Measurements from ENCODE around the gene SPATA22.

The SPATA22 gene

DNA sequence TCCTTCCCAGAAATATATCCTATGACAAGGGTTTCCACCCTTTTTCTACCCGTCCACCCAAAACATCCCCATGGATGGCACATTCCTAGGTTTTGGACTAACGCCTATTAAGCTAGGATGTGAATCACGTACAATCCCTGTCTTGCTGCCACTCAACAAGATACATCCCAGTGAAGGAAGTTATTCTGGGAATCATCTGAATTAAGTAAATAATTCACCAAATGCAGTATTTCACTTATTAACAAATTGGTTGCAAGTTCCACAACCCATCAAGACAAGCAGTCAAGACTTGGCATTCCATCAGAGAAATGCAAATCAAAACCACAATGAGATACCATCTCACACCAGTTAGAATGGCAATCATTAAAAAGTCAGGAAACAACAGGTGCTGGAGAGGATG is 36.2 kb upstream of the SPATA22 start:
- Histone ChIP-seq H3K4me3 (ENCODE audit: low read length in 2 of 2) (no peak overlapping the region), H2BK5ac (ENCODE audit: low read length) (no peak overlapping the region), H3K79me1 (ENCODE audit: low read depth, low read length) (no peaks in the 10 kb centered on the region), H3K27ac (replicated peaks; ENCODE audit: low read length) (no peak overlapping the region), H3K9ac (ENCODE audit: low read depth, low read length, poor library complexity) (no peak overlapping the region), H3K4ac (ENCODE audit: low read length) (no peak overlapping the region), H2AFZ (ENCODE audit: low read length) (no peak overlapping the region), H3K4me2 (ENCODE audit: insufficient read depth, low read length, poor library complexity, severe bottlenecking) (no peak overlapping the region), H3K4me1 (ENCODE audit: control insufficient read depth in 2 of 2, insufficient read depth in 1 of 2, low read depth in 1 of 2, low read length in 2 of 2) (peaks cover 10% of the 10 kb centered on the region in 2 donors), H4K91ac (ENCODE audit: low read depth, low read length, poor library complexity) (no peak overlapping the region), H2BK15ac (ENCODE audit: low read length) (no peak overlapping the region), H3K23ac (ENCODE audit: low read depth, low read length, poor library complexity) (no peak overlapping the region), H4K8ac (ENCODE audit: low read depth, low read length) (no peak overlapping the region), H3K9me3 (replicated peaks in 1 of 2; ENCODE audit: control insufficient read depth in 2 of 2, insufficient read depth in 1 of 2, low read depth in 1 of 2, low read length in 2 of 2) (peaks cover 0 to 2% of the 10 kb centered on the region in 2 donors), H3K14ac (ENCODE audit: low read length) (no peak overlapping the region), H2BK120ac (ENCODE audit: low read depth, low read length) (no peak overlapping the region), H2AK5ac (ENCODE audit: low read depth, low read length) (no peak overlapping the region), H2BK12ac (ENCODE audit: low read length) (no peak overlapping the region), H3K36me3 (replicated peaks in 1 of 2; ENCODE audit: control insufficient read depth in 2 of 2, insufficient read depth in 2 of 2, low read length in 2 of 2) (no peaks in the 10 kb centered on the region), H3K18ac (ENCODE audit: low read length) (no peak overlapping the region), H3K27me3 (ENCODE audit: control insufficient read depth in 3 of 3, insufficient read depth in 3 of 3, low read depth in 1 of 3, low read length in 3 of 3) (no peaks in the 10 kb centered on the region)
- DNase-seq (ENCODE audit: low spot score): no peak
- WGBS, 2 donors (ENCODE audit: extremely low coverage in 2 of 2, insufficient read length in 2 of 2, insufficient replicate concordance in 1 of 2): no CpG with 5 or more reads among the region's 3 CpGs

DNA sequence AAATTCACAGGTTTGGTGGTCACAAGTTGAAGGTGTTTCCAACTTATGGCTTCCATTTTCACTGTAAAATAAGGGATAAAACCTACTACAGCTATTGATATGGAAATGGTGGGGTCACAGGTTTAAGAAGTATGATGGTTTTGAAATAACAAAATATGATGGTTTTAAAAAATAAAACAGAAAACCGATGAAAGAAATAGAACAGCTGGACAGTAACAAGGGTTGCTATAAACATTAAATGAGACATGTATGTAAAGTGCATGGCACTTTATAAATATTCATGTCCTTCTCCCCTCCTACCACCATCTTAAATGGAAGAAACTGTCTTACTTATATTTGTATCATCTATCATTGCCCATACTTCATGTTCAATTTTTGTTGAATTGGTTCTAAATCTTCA is 35.5 kb upstream of the SPATA22 start:
- no peak overlapping the region for H3K4me2 ChIP-seq (ENCODE audit: insufficient read depth, low read length, poor library complexity, severe bottlenecking)
- no peaks in the 10 kb centered on the region for H3K79me1 ChIP-seq (ENCODE audit: low read depth, low read length)
- peaks cover 0 to 2% of the 10 kb centered on the region in 2 donors for H3K9me3 ChIP-seq (replicated peaks in 1 of 2; ENCODE audit: control insufficient read depth in 2 of 2, insufficient read depth in 1 of 2, low read depth in 1 of 2, low read length in 2 of 2)
- DNase-seq (ENCODE audit: low spot score): no peak
- WGBS, 2 donors (ENCODE audit: extremely low coverage in 2 of 2, insufficient read length in 2 of 2, insufficient replicate concordance in 1 of 2): no CpG with 5 or more reads among the region's 1 CpG
- H3K14ac ChIP-seq (ENCODE audit: low read length): no peak overlapping the region
- no peak overlapping the region for H3K23ac ChIP-seq (ENCODE audit: low read depth, low read length, poor library complexity)
- no peak overlapping the region for H2BK15ac ChIP-seq (ENCODE audit: low read length)
- H3K27me3 ChIP-seq (ENCODE audit: control insufficient read depth in 3 of 3, insufficient read depth in 3 of 3, low read depth in 1 of 3, low read length in 3 of 3): no peaks in the 10 kb centered on the region
- H3K4ac ChIP-seq (ENCODE audit: low read length): no peak overlapping the region
- H2AK5ac ChIP-seq (ENCODE audit: low read depth, low read length): no peak overlapping the region
- no peak overlapping the region for H4K91ac ChIP-seq (ENCODE audit: low read depth, low read length, poor library complexity)
- H4K8ac ChIP-seq (ENCODE audit: low read depth, low read length): no peak overlapping the region
- no peak overlapping the region for H2BK12ac ChIP-seq (ENCODE audit: low read length)
- H3K4me1 ChIP-seq (ENCODE audit: control insufficient read depth in 2 of 2, insufficient read depth in 1 of 2, low read depth in 1 of 2, low read length in 2 of 2): peaks cover 2 to 6% of the 10 kb centered on the region in 2 donors
- H3K18ac ChIP-seq (ENCODE audit: low read length): no peak overlapping the region
- H2BK120ac ChIP-seq (ENCODE audit: low read depth, low read length): no peak overlapping the region
- no peaks in the 10 kb centered on the region for H3K36me3 ChIP-seq (replicated peaks in 1 of 2; ENCODE audit: control insufficient read depth in 2 of 2, insufficient read depth in 2 of 2, low read length in 2 of 2)
- H3K9ac ChIP-seq (ENCODE audit: low read depth, low read length, poor library complexity): no peak overlapping the region
- H3K4me3 ChIP-seq (ENCODE audit: low read length in 2 of 2): no peak overlapping the region
- H3K27ac ChIP-seq (replicated peaks; ENCODE audit: low read length): no peak overlapping the region
- H2AFZ ChIP-seq (ENCODE audit: low read length): no peak overlapping the region
- H2BK5ac ChIP-seq (ENCODE audit: low read length): no peak overlapping the region

DNA sequence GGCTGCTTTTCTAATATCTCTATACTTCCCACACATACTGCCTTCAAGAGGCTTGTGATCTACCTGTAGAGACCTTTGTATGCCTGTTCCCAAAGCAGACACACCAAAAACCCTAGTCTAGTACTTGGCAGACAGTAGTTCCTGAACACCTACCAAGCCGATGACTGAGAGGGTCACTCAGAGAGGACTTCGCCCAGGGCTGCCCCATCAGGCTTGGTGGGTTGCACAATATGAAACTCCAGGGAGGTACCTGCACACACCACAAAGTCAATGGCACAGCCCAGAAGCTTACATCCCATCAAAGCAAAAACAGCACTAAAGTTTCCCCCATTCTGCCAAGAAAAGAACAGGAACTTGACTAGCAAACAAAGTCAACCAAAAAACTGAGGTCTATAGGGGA is 34.4 kb upstream of the SPATA22 start:
- Histone ChIP-seq H3K4ac (ENCODE audit: low read length) (no peak overlapping the region), H3K27ac (replicated peaks; ENCODE audit: low read length) (no peak overlapping the region), H4K91ac (ENCODE audit: low read depth, low read length, poor library complexity) (no peak overlapping the region), H2BK15ac (ENCODE audit: low read length) (no peak overlapping the region), H2AFZ (ENCODE audit: low read length) (no peak overlapping the region), H3K4me3 (ENCODE audit: low read length in 2 of 2) (no peak overlapping the region), H3K4me1 (ENCODE audit: control insufficient read depth in 2 of 2, insufficient read depth in 1 of 2, low read depth in 1 of 2, low read length in 2 of 2) (peaks cover 0 to 2% of the 10 kb centered on the region in 2 donors), H4K8ac (ENCODE audit: low read depth, low read length) (no peak overlapping the region), H3K14ac (ENCODE audit: low read length) (no peak overlapping the region), H2BK120ac (ENCODE audit: low read depth, low read length) (no peak overlapping the region), H3K36me3 (replicated peaks in 1 of 2; ENCODE audit: control insufficient read depth in 2 of 2, insufficient read depth in 2 of 2, low read length in 2 of 2) (no peaks in the 10 kb centered on the region), H3K79me1 (ENCODE audit: low read depth, low read length) (no peaks in the 10 kb centered on the region), H2BK12ac (ENCODE audit: low read length) (no peak overlapping the region), H3K4me2 (ENCODE audit: insufficient read depth, low read length, poor library complexity, severe bottlenecking) (no peak overlapping the region), H2AK5ac (ENCODE audit: low read depth, low read length) (no peak overlapping the region), H3K18ac (ENCODE audit: low read length) (no peak overlapping the region), H3K9me3 (replicated peaks in 1 of 2; ENCODE audit: control insufficient read depth in 2 of 2, insufficient read depth in 1 of 2, low read depth in 1 of 2, low read length in 2 of 2) (peaks cover 0 to 2% of the 10 kb centered on the region in 2 donors), H3K23ac (ENCODE audit: low read depth, low read length, poor library complexity) (no peak overlapping the region), H2BK5ac (ENCODE audit: low read length) (no peak overlapping the region), H3K27me3 (ENCODE audit: control insufficient read depth in 3 of 3, insufficient read depth in 3 of 3, low read depth in 1 of 3, low read length in 3 of 3) (no peaks in the 10 kb centered on the region), H3K9ac (ENCODE audit: low read depth, low read length, poor library complexity) (no peak overlapping the region)
- no peak for DNase-seq (ENCODE audit: low spot score)
- no CpG with 5 or more reads among the region's 2 CpGs for WGBS, 2 donors (ENCODE audit: extremely low coverage in 2 of 2, insufficient read length in 2 of 2, insufficient replicate concordance in 1 of 2)

DNA sequence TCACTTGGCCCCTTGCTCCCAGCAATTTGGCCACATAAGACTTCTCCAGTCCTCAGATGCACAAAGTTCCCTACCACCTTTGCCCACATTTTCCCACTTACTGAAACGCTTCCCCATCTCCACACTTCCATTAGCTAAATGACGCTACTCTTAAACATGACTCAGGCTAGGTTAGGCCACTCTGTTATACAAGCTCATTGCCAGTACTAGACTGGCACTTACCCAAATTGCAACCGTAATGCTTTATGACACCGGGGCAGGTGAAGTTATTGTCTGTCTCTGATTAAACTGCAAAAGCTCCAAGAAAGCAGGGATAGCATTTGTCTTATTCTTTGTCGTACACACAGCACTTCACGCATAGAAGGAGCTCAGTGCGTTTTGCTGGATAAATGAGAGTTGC is 33.4 kb upstream of the SPATA22 start:
- H3K36me3 ChIP-seq (replicated peaks in 1 of 2; ENCODE audit: control insufficient read depth in 2 of 2, insufficient read depth in 2 of 2, low read length in 2 of 2): no peaks in the 10 kb centered on the region
- H3K14ac ChIP-seq (ENCODE audit: low read length): no peak overlapping the region
- no peaks in the 10 kb centered on the region for H3K4me1 ChIP-seq (ENCODE audit: control insufficient read depth in 2 of 2, insufficient read depth in 1 of 2, low read depth in 1 of 2, low read length in 2 of 2)
- WGBS, 2 donors (ENCODE audit: extremely low coverage in 2 of 2, insufficient read length in 2 of 2, insufficient replicate concordance in 1 of 2): no CpG with 5 or more reads among the region's 7 CpGs
- H3K9me3 ChIP-seq (replicated peaks in 1 of 2; ENCODE audit: control insufficient read depth in 2 of 2, insufficient read depth in 1 of 2, low read depth in 1 of 2, low read length in 2 of 2): peaks cover 0 to 2% of the 10 kb centered on the region in 2 donors
- no peak overlapping the region for H3K27ac ChIP-seq (replicated peaks; ENCODE audit: low read length)
- no peak overlapping the region for H2BK15ac ChIP-seq (ENCODE audit: low read length)
- no peak overlapping the region for H4K91ac ChIP-seq (ENCODE audit: low read depth, low read length, poor library complexity)
- no peak overlapping the region for H2AFZ ChIP-seq (ENCODE audit: low read length)
- no peak overlapping the region for H3K4me2 ChIP-seq (ENCODE audit: insufficient read depth, low read length, poor library complexity, severe bottlenecking)
- no peak overlapping the region for H2BK5ac ChIP-seq (ENCODE audit: low read length)
- H2AK5ac ChIP-seq (ENCODE audit: low read depth, low read length): no peak overlapping the region
- H3K27me3 ChIP-seq (ENCODE audit: control insufficient read depth in 3 of 3, insufficient read depth in 3 of 3, low read depth in 1 of 3, low read length in 3 of 3): no peaks in the 10 kb centered on the region
- H3K18ac ChIP-seq (ENCODE audit: low read length): no peak overlapping the region
- no peak overlapping the region for H2BK12ac ChIP-seq (ENCODE audit: low read length)
- no peak overlapping the region for H4K8ac ChIP-seq (ENCODE audit: low read depth, low read length)
- H3K4ac ChIP-seq (ENCODE audit: low read length): no peak overlapping the region
- no peaks in the 10 kb centered on the region for H3K79me1 ChIP-seq (ENCODE audit: low read depth, low read length)
- H2BK120ac ChIP-seq (ENCODE audit: low read depth, low read length): no peak overlapping the region
- no peak for DNase-seq (ENCODE audit: low spot score)
- H3K4me3 ChIP-seq (ENCODE audit: low read length in 2 of 2): no peak overlapping the region
- H3K9ac ChIP-seq (ENCODE audit: low read depth, low read length, poor library complexity): no peak overlapping the region
- H3K23ac ChIP-seq (ENCODE audit: low read depth, low read length, poor library complexity): no peak overlapping the region

Measured in neuronal stem cell (in vitro differentiated cells).